ENCODE measurements around the gene CACNA1C. TPM values are rescaled to one million over a fixed set of nuclear protein-coding genes. Genes with fewer than 3 reads are reported as not detected.

The CACNA1C gene
- total RNA-seq, 2 donors from 2014 or later, result 0.84 to 10.2 TPM

- H3K4me1 ChIP-seq, result no peaks in the 10 kb centered on the region
- H3K9ac ChIP-seq (ENCODE audit: low read depth in 2 of 2, low read length in 2 of 2), result no peak overlapping the region
- H3K27me3 ChIP-seq, result no peaks in the 10 kb centered on the region
- DNase-seq, result no peak
- no peaks in the 10 kb centered on the region for H3K36me3 ChIP-seq
- H3K27ac ChIP-seq, result no peak overlapping the region
- no peak overlapping the region for H3K4me3 ChIP-seq
- intact Hi-C loops (cut with DNase I), result no loop called here
- H3K9me3 ChIP-seq, result no peaks in the 10 kb centered on the region
- TF ChIP-seq, protein P1, sequence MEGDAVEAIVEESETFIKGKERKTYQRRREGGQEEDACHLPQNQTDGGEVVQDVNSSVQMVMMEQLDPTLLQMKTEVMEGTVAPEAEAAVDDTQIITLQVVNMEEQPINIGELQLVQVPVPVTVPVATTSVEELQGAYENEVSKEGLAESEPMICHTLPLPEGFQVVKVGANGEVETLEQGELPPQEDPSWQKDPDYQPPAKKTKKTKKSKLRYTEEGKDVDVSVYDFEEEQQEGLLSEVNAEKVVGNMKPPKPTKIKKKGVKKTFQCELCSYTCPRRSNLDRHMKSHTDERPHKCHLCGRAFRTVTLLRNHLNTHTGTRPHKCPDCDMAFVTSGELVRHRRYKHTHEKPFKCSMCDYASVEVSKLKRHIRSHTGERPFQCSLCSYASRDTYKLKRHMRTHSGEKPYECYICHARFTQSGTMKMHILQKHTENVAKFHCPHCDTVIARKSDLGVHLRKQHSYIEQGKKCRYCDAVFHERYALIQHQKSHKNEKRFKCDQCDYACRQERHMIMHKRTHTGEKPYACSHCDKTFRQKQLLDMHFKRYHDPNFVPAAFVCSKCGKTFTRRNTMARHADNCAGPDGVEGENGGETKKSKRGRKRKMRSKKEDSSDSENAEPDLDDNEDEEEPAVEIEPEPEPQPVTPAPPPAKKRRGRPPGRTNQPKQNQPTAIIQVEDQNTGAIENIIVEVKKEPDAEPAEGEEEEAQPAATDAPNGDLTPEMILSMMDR (IDR thresholded peaks at IDR 0.05), result no peak
Measured at GRCh38 chr12:2613326-2614073, 560.7 kb downstream of the CACNA1C start.

- no peaks in the 10 kb centered on the region for H3K9me3 ChIP-seq
- H3K4me3 ChIP-seq, result no peak overlapping the region
- no peaks in the 10 kb centered on the region for H3K27me3 ChIP-seq
- no peak for DNase-seq
- H3K36me3 ChIP-seq, result no peaks in the 10 kb centered on the region
- TF ChIP-seq, protein P1 (IDR thresholded peaks at IDR 0.05), result no peak
- H3K9ac ChIP-seq (ENCODE audit: low read depth in 2 of 2, low read length in 2 of 2), result no peak overlapping the region
- no peak overlapping the region for H3K27ac ChIP-seq
- H3K4me1 ChIP-seq, result no peaks in the 10 kb centered on the region
- intact Hi-C loops (cut with DNase I), result no loop called here
Measured at GRCh38 chr12:2614341-2614740, 561.6 kb downstream of the CACNA1C start.

- DNase-seq, result no peak
- Histone ChIP-seq H3K9me3 (no peaks in the 10 kb centered on the region), H3K4me1 (no peaks in the 10 kb centered on the region), H3K36me3 (no peaks in the 10 kb centered on the region), H3K9ac (ENCODE audit: low read depth in 2 of 2, low read length in 2 of 2) (no peak overlapping the region), H3K4me3 (no peak overlapping the region), H3K27me3 (no peaks in the 10 kb centered on the region), H3K27ac (no peak overlapping the region)
- intact Hi-C loops (cut with DNase I), result no loop called here
- TF ChIP-seq, protein P1 (IDR thresholded peaks at IDR 0.05), result no peak
Measured at GRCh38 chr12:2615665-2616402, 563.0 kb downstream of the CACNA1C start.

DNA sequence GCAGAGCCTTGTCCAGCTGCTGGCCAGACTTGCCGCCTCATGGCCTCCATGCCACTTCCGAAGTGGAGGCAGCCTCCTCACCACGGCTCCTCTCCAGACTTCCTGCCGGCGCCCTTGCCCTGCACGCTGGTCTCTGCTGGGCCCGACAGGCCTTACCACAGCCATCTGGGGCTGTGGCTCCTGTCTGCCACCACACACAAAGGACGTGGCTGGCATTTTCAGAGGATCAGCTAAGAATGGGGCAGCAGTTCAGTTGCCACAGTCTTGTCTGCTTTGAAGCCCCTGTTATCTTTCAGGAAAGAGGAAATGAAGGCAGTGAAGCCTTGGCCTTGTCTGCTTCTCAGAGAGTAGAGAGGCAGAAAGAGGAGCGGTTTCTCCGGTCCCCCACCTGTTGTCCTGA lies 564.0 kb downstream of the CACNA1C start:
- no peaks in the 10 kb centered on the region for H3K27me3 ChIP-seq
- no peaks in the 10 kb centered on the region for H3K4me1 ChIP-seq
- no peaks in the 10 kb centered on the region for H3K36me3 ChIP-seq
- H3K4me3 ChIP-seq, result no peak overlapping the region
- no peak overlapping the region for H3K9ac ChIP-seq (ENCODE audit: low read depth in 2 of 2, low read length in 2 of 2)
- H3K9me3 ChIP-seq, result no peaks in the 10 kb centered on the region
- DNase-seq, result no peak
- TF ChIP-seq, protein P1 (IDR thresholded peaks at IDR 0.05), result no peak
- H3K27ac ChIP-seq, result no peak overlapping the region
- intact Hi-C loops (cut with DNase I), result no loop called here

- no peak overlapping the region for H3K27ac ChIP-seq
- intact Hi-C loops (cut with DNase I), result no loop called here
- H3K36me3 ChIP-seq, result no peaks in the 10 kb centered on the region
- no peak overlapping the region for H3K9ac ChIP-seq (ENCODE audit: low read depth in 2 of 2, low read length in 2 of 2)
- no peak overlapping the region for H3K4me3 ChIP-seq
- H3K9me3 ChIP-seq, result no peaks in the 10 kb centered on the region
- no peak for DNase-seq
- TF ChIP-seq, protein P1 (IDR thresholded peaks at IDR 0.05), result no peak
- no peaks in the 10 kb centered on the region for H3K27me3 ChIP-seq
- no peaks in the 10 kb centered on the region for H3K4me1 ChIP-seq
Measured at GRCh38 chr12:2617365-2617764, 564.6 kb downstream of the CACNA1C start.
